OCI-LY1 (cell line): ENCODE measurements around the gene LEP.

Source experiments
- H2AFZ ChIP-seq: fragments of 200-600 bp; sonication (generic), shearing (Covaris generic); 2 replicates; pipeline ENCODE4 v1.6.0; 2014; ENCODE audit warnings: antibody characterized with exemption, mild to moderate bottlenecking, low read length
- H3F3A ChIP-seq: fragments of 200-600 bp; sonication (generic), shearing (Covaris generic); 2 replicates; pipeline ENCODE4 v1.6.0; 2014; ENCODE audit warnings: mild to moderate bottlenecking, antibody characterized with exemption, low read length, moderate library complexity; ENCODE audit not compliant: insufficient read depth
- H3K27ac ChIP-seq: fragments of 200-600 bp; sonication (generic); 2 replicates; pipeline ENCODE4 v1.5.1; 2014; ENCODE audit warnings: low read length, mixed run types, mild to moderate bottlenecking, low read depth; ENCODE audit not compliant: poor library complexity, severe bottlenecking
- H3K27me3 ChIP-seq: fragments of 200-600 bp; sonication (generic); 2 replicates; pipeline ENCODE4 v1.6.0; 2014; ENCODE audit warnings: antibody characterized with exemption, mild to moderate bottlenecking, low read length, moderate library complexity; ENCODE audit not compliant: insufficient read depth
- H3K36me3 ChIP-seq: fragments of 200-600 bp; sonication (generic); 2 replicates; pipeline ENCODE4 v1.6.1; 2014; ENCODE audit warnings: mild to moderate bottlenecking, antibody characterized with exemption, low read length, moderate library complexity, mixed read lengths; ENCODE audit not compliant: insufficient read depth
- H3K4me1 ChIP-seq: fragments of 200-600 bp; sonication (generic); 2 replicates; pipeline ENCODE4 v1.5.1; 2014; ENCODE audit warnings: mild to moderate bottlenecking, low read length, moderate library complexity; ENCODE audit not compliant: insufficient read depth, severe bottlenecking
- H3K4me2 ChIP-seq: fragments of 200-600 bp; sonication (generic), shearing (Covaris generic); 2 replicates; pipeline ENCODE4 v1.6.1; 2014; ENCODE audit warnings: low read length
- H3K4me3 ChIP-seq: fragments of 200-600 bp; sonication (generic); 2 replicates; pipeline ENCODE4 v1.5.1; 2014; ENCODE audit warnings: low read length, low read depth, mild to moderate bottlenecking, mixed read lengths; ENCODE audit not compliant: poor library complexity, severe bottlenecking
- H3K79me2 ChIP-seq: fragments of 200-600 bp; shearing (Covaris generic); 2 replicates; pipeline ENCODE4 v1.6.1; 2016; ENCODE audit warnings: mixed run types, low read length, mixed read lengths; ENCODE audit not compliant: insufficient read depth
- H3K9ac ChIP-seq: fragments of 200-600 bp; sonication (generic), shearing (Covaris generic); 2 replicates; pipeline ENCODE4 v1.6.1; 2014; ENCODE audit warnings: mild to moderate bottlenecking, low read length, mixed read lengths
- H3K9me2 ChIP-seq: fragments of 200-600 bp; sonication (generic), shearing (Covaris generic); 2 replicates; pipeline ENCODE4 v1.6.1; 2014; ENCODE audit warnings: low read depth, mild to moderate bottlenecking, low read length, mixed read lengths
- H3K9me3 ChIP-seq: fragments of 200-600 bp; shearing (Covaris generic); 2 replicates; pipeline ENCODE4 v1.6.1; 2014; ENCODE audit warnings: low read length, mixed read lengths
- H4K20me1 ChIP-seq: fragments of 200-600 bp; sonication (generic), shearing (Covaris generic); 2 replicates; pipeline ENCODE4 v1.6.0; 2016; ENCODE audit warnings: mild to moderate bottlenecking, low read length; ENCODE audit not compliant: insufficient read depth
- EZH2 ChIP-seq: fragments of 200-600 bp; sonication (generic), shearing (Covaris generic); IDR thresholded peaks from 2 replicates; pipeline ENCODE4 v1.8.0; 2017; ENCODE audit warnings: borderline replicate concordance, mixed run types, mild to moderate bottlenecking, antibody characterized with exemption, low read length, moderate library complexity, mixed read lengths
- TF ChIP-seq, protein P1 (sequence below): fragments of 200-600 bp; sonication (generic), shearing (Covaris generic); IDR thresholded peaks from 2 replicates; pipeline ENCODE4 v1.5.1; 2017; ENCODE audit warnings: mild to moderate bottlenecking, antibody characterized with exemption, low read length, moderate library complexity, mixed read lengths

The LEP gene

DNA sequence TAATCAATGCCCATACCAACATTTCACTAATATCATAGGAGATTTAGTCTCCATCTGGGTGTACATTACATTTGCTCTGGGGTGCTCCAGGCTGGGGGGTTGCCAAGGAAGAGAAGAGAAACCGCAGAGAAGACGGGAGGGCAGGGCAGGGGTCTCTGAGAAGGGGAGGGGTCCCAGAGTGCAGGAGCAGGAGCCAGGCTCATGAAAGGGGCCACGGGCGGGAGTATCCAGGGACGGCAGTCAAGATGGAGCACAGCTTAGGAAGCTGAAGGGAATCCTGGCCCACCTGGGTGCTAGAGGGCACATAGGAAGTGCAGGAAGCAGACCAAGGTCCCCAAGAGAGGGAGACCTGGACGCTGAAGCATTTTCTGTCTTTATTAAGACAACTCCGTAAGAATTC lies 2.2 kb downstream of the LEP start:
- H2AFZ ChIP-seq = no peak overlapping the region
- no peak overlapping the region for H3K4me2 ChIP-seq
- no peak overlapping the region for H3K4me3 ChIP-seq
- H3K9ac ChIP-seq = no peak overlapping the region
- TF ChIP-seq, protein P1, sequence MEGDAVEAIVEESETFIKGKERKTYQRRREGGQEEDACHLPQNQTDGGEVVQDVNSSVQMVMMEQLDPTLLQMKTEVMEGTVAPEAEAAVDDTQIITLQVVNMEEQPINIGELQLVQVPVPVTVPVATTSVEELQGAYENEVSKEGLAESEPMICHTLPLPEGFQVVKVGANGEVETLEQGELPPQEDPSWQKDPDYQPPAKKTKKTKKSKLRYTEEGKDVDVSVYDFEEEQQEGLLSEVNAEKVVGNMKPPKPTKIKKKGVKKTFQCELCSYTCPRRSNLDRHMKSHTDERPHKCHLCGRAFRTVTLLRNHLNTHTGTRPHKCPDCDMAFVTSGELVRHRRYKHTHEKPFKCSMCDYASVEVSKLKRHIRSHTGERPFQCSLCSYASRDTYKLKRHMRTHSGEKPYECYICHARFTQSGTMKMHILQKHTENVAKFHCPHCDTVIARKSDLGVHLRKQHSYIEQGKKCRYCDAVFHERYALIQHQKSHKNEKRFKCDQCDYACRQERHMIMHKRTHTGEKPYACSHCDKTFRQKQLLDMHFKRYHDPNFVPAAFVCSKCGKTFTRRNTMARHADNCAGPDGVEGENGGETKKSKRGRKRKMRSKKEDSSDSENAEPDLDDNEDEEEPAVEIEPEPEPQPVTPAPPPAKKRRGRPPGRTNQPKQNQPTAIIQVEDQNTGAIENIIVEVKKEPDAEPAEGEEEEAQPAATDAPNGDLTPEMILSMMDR = no peak
- TF ChIP-seq EZH2 = no peak
- H3K9me3 ChIP-seq = peaks cover 7% of the 10 kb centered on the region; the same call in 1 of the 2 replicates
- H3K79me2 ChIP-seq = no peaks in the 10 kb centered on the region
- H3K27ac ChIP-seq = no peak overlapping the region
- H3F3A ChIP-seq = no peaks in the 10 kb centered on the region
- no peaks in the 10 kb centered on the region for H3K4me1 ChIP-seq
- H3K36me3 ChIP-seq = no peaks in the 10 kb centered on the region; the same call in 1 of the 2 replicates
- no peaks in the 10 kb centered on the region for H3K9me2 ChIP-seq
- peaks cover 24% of the 10 kb centered on the region for H3K27me3 ChIP-seq
- no peaks in the 10 kb centered on the region for H4K20me1 ChIP-seq

DNA sequence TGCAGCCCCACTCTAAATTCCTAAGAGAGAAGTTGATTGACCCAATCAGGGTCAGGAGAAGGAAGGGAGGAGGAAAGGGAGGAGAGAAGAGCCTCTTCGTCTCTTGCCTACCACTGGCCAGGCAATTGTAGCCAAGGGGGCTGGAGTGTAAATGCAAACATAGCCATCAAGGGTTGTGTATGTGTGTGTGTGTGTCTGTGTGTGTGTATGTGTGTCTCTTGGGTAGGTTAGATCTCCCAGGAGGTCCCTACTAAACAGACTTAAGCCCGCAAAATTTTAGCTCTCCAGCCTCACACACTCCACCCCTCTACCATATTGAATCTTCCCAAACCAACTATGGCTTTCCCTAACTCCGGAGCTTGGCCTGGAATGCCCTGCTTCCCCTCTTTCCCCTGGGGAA lies 3.8 kb downstream of the LEP start:
- H3K27me3 ChIP-seq = peaks cover 24% of the 10 kb centered on the region
- H3K9ac ChIP-seq = no peak overlapping the region
- H4K20me1 ChIP-seq = no peaks in the 10 kb centered on the region
- no peak overlapping the region for H2AFZ ChIP-seq
- H3K79me2 ChIP-seq = no peaks in the 10 kb centered on the region
- H3F3A ChIP-seq = no peaks in the 10 kb centered on the region
- no peaks in the 10 kb centered on the region for H3K4me1 ChIP-seq
- no peak overlapping the region for H3K27ac ChIP-seq
- H3K9me2 ChIP-seq = no peaks in the 10 kb centered on the region
- no peak overlapping the region for H3K4me3 ChIP-seq
- peaks cover 6% of the 10 kb centered on the region; the same call in 1 of the 2 replicates for H3K9me3 ChIP-seq
- H3K4me2 ChIP-seq = no peak overlapping the region
- no peak for TF ChIP-seq EZH2
- TF ChIP-seq, protein P1 = no peak
- H3K36me3 ChIP-seq = no peaks in the 10 kb centered on the region; the same call in 1 of the 2 replicates

GRCh38 chr7:128247108-128247507 lies 6.0 kb downstream of the LEP start:
- Histone ChIP-seq H3K4me3 (no peak overlapping the region), H3K9me3 (no peaks in the 10 kb centered on the region), H3F3A (no peaks in the 10 kb centered on the region), H3K79me2 (no peaks in the 10 kb centered on the region), H4K20me1 (no peaks in the 10 kb centered on the region), H3K36me3 (no peaks in the 10 kb centered on the region), H3K9ac (no peak overlapping the region), H2AFZ (no peak overlapping the region), H3K4me1 (no peaks in the 10 kb centered on the region), H3K4me2 (no peak overlapping the region), H3K27ac (no peak overlapping the region), H3K27me3 (peaks cover 26% of the 10 kb centered on the region), H3K9me2 (no peaks in the 10 kb centered on the region)
- TF ChIP-seq, protein P1 = no peak
- TF ChIP-seq EZH2 = no peak
